Nucleus accumbens (tissue), 56 donors: Measurements from ENCODE around the gene TERB2.
"Not testable (repeated sequence)": the region's sequence is repeated elsewhere in the genome, so short reads cannot be mapped to it uniquely, and the experiment has no call there.

ENCODE experiments used
- DNase-seq, 56 donors: peaks; one replicate each; lab custom pipeline; 2025; lab: John Stamatoyannopoulos, UW

TERB2 gene

DNA sequence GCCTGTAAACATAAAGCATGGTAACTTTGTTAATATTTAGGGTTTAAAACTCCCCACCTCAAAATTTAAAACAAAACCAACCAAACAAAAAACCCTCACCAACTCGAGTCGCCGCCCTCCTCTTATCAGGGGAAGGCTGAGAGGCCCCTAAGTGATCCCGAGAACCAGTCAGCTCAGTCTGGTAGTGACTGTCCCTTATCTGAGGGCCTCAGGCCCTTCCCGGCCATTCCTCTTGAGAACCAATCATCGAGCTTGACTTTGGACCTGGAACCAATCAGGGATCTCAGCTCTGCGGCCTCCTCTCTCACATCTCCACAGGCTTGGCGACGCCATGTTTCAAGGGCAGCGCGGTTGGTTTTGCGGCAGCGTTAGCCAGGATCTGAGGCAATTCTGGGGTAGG, at the start of gene TERB2:
Gene TERB2 (plus strand): TSS at position 300 of the 400 bp plus-strand sequence. CDS start 32 bp downstream, at position 332.
- DNase-seq = no peak

GRCh38 chr15:44909423-44909822, 47.1 kb upstream of the TERB2 start:
- DNase-seq = no peak

- no peak for DNase-seq
Observed at GRCh38 chr15:44910981-44911625, 45.4 kb upstream of the TERB2 start.

DNA sequence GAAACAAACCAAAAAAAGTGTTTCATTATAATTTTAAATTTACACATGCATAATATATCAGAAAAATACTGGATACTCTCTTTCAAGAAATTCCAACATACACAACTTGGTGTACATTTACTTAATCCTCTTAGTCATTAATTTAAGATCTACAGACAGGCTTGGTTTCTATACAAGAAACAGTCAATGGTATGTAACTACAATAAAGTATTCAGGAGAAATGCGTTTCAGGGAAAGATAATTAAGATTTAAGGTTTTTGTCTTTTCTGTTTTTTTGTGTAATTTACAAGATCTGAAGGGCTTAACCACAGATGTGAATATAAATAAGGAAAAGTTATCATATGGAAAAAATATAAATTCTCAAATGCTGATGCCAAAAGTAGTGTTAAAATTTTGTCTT, 44.3 kb upstream of the TERB2 start:
- not testable (repeated sequence) for DNase-seq

GRCh38 chr15:44912974-44913448, 43.5 kb upstream of the TERB2 start:
- DNase-seq = not testable (repeated sequence)

GRCh38 chr15:44918136-44918535, 38.4 kb upstream of the TERB2 start:
- no peak for DNase-seq

GRCh38 chr15:44928658-44929057, 27.8 kb upstream of the TERB2 start:
- DNase-seq = not testable (repeated sequence)

DNA sequence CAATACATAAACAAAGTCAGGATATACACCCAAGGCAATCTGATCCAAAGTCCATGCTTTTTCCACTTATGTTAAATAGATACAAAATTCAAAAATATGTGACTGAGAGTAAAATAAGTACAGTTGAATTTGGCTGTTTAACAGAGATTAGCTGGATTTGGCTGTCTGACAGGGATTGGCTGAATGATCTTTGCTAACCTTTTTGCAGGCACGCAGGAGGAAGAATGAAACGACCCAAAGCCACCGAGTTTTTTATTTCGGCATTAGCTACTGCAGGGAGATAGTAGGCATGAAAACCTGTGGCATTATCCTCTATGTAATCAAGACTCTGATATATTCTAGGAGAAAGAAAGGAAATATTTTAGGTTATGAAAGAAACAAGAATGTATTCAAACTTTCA, 26.2 kb upstream of the TERB2 start:
- DNase-seq = not testable (repeated sequence)

DNA sequence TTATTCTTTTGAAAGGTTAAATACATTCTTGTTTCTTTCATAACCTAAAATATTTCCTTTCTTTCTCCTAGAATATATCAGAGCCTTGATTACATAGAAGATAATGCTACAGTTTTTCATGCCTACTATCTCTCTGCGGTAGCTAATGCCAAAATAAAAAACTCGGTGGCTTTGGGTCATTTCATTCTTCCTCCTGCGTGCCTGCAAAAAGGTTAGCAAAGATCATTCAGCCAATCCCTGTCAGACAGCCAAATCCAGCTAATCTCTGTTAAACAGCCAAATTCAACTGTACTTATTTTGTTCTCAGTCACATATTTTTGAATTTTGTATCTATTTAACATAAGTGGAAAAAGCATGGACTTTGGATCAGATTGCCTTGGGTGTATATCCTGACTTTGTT, 1.8 kb downstream of the TERB2 start:
- not testable (repeated sequence) for DNase-seq

- no peak for DNase-seq
Observed at GRCh38 chr15:44968475-44968874, 12.0 kb downstream of the TERB2 start.

DNA sequence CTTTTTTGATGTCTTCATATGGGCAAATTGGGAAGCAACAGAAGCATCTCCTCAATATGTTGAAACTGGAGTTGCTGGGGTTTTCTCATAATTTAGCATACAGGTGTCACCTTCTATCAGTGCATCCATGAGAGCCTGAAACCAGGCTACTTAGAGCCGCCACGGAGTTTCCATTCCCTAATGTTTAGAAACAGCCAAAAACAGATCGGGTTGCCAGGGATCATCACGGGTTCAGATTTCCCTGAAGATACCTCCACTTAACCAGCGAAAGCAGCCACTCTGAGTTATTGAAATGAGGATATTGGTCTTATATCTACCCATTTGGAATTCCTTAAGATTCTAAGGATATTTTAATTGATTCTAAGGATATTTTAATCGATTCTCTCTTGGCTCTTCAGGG, 14.5 kb downstream of the TERB2 start:
- DNase-seq = no peak

GRCh38 chr15:44976183-44976582, 19.7 kb downstream of the TERB2 start:
- not testable (repeated sequence) for DNase-seq

- DNase-seq = not testable (repeated sequence)
Observed at GRCh38 chr15:44977781-44978180, 21.3 kb downstream of the TERB2 start.

DNA sequence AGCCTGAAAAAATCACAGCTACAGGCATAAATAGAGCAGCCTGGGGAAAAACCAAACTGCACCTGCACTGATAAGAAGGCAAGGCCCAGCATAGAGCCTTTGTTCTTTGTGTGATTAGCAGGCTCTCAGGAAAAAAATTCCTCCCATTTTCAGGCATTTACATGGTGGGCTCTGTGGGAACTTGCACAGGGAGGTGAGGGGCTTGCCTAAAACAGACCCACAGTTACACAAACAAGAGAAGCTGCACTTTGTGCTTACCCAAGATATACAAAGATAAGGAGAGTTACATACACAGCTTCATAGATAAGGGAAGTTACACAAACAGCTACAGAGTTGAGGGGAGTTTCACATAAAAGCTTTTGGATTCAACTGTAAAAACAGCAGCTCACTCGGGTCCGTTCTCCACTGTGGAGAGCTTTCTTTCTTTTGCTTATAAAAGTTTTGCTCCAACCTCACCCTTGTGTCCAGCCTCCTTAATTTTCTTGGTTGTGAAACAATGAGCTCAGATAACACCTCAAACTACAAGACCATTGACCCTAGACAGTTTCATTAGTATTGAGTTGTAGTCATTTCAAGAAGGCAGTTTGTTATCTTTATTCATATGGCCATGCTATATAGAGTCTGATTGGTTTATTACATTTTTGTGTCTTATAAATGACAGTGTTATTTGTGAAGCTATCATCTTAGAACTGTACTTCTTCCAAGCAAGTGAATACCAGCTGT, 23.3 kb downstream of the TERB2 start:
- DNase-seq = not testable (repeated sequence)

- not testable (repeated sequence) for DNase-seq
Observed at GRCh38 chr15:44984144-44984543, 27.7 kb downstream of the TERB2 start.

DNA sequence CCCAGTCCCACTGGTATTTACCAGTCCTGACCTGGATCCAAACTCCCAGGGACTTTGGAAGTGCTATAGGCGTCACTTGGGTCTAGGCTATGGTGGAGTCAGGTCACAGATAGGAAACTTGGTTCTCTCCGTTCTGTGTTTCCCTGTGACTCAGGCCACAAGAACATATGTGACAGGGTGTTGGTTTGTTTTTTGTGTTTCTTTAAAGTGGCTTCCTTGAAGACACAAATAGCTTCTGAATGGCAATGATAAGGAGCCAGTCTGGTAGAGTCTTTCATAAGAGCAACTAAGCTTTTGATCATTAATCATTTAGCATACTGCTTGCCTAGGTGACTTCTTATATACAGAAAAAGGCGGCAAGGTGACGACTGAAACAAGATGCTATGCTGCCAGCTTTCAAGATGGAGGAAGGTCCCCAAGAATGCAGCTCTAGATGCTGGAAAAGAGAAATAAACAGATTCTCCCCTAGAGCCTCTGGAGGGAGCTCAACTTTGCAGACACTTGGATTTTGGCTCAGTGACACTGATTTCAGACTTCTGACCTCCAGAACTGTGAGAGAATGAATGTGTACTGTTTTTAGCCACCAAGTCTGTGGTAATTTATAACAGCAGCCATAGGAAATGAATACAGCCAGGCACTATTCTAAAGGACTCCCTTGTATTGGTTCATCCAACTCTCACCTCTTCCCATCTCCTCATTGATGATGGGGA, 30.0 kb downstream of the TERB2 start:
- DNase-seq = not testable (repeated sequence)

GRCh38 chr15:44987711-44988110, 31.2 kb downstream of the TERB2 start:
- not testable (repeated sequence) for DNase-seq

DNA sequence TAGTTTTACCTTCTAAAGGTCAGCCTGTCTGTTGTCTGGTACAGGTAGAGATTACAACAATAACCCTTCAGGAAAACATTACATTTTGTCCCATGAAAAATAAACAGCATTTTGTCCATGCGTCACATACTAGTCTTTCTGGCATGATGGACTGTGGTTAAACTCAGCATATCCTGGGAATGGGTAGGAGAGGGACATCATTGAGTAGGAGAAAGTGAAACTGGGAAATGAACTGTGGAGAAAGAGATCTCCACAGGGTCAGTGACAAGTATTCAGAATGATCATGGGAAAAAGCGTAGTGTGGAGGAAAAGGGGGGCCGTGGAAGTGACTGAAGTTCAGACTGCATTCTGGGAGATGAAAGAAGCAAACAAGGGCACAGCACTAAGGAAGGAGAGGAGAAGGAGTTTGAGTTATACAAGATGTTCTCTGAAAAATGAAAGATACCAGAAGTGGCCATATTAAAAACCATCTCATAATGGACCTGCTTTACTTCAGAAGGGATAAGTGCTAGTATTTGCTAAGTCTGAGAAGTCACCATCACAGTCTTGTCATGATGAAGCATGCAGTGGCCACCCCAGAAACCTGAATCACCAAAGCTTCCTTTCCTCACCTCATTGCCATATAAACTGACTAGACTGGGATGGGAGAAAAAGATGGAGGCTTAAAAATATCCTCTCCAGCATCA, 31.8 kb downstream of the TERB2 start:
- DNase-seq = not testable (repeated sequence)

- not testable (repeated sequence) for DNase-seq
Observed at GRCh38 chr15:44988870-44989219, 32.4 kb downstream of the TERB2 start.

DNA sequence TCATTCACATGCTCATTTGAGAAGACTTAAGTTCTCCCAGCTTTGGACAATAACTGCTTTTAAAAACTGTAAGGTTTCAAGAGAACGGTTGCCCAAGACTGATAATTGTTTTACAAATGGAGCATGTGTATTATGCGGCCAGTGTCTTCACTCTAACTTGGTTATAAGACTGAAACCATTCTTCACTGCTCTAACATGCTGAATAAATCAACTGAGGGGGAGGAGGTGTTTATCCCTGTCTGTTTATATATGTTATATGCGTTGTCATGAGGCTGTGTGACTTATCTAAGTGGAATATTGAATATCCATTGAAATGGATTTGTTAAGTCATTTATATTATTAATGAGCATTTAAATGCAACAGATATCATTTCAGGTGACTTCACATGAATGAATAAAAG, 41.1 kb downstream of the TERB2 start:
- DNase-seq = not testable (repeated sequence)

DNA sequence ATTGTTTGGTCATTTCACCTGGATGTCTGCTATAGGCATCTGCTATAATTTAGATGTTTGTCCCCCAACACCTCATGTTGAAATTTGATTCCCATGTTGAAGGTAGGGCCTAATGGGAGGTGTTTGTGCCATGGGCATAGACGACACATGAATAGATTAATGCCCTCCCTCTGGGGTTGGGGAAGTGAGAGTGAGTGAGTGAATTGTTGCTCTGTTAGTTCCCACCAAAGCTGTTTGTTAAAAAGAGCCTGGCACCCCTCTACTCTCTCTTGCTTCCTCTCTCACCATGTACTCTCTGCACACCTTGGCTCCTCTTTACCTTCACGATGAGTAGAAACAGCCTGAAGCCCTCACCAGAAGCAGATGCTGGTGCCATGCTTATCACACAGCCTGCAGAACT, 42.6 kb downstream of the TERB2 start:
- no peak for DNase-seq
